ENCODE data around the gene C4orf36.

Gene C4orf36

DNA sequence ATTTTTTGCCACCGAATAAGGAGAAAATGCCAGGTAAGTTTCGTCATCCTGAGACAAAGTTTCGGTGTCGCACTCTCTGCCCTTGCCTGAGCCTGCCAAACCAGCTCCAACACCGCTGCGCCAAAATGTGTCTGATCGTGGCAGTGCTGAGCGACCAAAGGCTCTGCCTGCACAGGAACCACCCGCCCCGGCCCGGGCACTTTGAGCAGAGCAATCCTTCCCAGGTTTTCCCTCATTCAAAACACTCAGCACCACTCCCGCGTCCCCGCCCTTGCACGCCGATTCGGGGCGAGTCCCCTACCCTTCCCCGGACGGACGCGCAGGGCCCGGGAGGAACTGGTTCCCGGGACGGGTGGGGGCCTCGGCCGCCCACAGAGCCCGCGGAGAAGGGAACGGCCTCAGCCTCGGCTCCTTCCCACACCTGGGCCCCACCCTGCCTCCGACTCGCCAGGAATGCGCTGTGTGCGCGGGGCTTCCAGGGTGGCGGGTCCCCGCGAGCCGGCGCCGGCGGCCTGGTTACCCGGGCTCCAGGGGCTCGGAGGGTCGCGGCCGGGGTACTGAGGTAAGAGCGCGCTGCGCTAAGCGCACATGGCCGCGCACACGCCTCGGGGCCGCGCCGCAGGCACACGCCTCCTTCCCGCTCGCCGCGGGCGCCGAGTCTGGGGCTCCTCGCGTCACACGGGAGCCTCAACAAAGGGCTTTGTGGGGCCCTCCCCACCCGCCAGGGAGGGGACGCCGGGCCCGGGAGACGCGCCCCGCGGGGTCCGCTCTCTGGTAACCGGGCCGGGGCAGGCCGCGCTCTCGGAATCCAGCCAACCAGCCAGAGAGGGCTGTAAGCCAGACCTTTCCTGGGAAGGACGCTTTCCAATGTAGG, at the start of gene C4orf36:
Gene C4orf36, minus strand, starts transcription at position 661 of the 874 bp plus-strand sequence. CDS start 902 bp downstream, outside the sequence.
- DNase-seq = peak; percentile 56

DNA sequence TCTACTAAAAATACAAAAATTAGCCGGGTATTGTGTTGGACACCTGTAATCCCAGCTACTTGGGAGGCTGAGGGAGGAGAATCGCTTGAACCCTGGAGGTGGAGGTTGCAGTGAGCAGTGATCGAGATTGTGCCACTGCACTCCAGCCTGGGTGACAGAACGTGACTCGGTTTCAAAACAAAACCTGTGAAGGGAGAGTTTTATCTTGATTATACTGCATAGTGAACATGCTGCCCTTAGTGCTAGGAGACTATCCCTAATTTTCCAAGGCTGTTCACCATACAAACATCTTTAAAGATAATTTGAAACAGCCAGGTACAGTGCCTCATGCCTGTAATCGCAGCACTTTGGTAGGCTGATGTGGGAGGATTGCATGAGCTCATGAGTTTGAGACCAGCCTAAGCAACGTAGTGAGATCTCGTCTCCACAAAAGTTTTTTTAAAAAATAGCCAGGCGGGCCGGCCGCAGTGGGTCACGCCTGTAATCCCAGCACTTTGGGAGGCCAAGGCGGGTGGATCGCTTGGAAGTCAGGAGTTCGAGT, 48.8 kb upstream of the C4orf36 start:
- no peak for DNase-seq

- no peak for DNase-seq
These were observed 47.7 kb upstream of the C4orf36 start for GRCh38 chr4:86939729-86940575.

DNA sequence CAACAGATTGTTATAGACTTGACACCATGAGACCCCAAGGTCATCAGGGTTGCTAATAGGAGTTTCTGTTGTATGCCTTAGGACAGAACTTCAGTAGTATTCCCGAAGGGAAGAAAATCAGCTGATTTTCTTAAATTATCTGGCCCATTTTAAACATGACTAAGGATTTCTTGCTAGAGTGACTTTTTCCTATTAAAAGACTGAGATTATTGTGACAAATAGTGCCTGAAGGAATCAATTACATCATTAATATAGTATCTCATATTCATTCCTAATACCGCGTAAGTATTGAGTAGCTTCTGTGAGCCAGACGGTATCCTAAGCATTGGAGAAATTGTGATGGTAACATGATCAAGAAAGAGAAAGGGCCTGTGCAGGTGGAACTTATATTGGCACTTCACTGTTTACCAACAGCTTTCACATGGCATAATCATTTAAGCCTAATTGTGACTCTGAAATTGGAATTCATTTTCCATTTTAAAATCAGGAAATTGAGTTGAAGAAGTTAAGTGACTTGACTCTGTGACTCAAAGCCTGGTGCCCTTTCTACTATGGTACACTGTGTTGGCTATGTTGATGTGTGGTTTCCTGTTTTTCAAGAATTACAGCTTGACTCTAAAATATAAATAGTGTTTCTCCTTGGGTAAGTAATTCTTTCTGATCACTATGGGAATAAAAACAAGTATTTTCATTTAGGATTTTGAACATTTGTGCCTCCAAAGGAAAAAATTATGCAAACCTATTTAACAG, 46.7 kb upstream of the C4orf36 start:
- DNase-seq = no peak

GRCh38 chr4:86935853-86936733, 43.9 kb upstream of the C4orf36 start:
- peak; percentile 35 for DNase-seq

DNA sequence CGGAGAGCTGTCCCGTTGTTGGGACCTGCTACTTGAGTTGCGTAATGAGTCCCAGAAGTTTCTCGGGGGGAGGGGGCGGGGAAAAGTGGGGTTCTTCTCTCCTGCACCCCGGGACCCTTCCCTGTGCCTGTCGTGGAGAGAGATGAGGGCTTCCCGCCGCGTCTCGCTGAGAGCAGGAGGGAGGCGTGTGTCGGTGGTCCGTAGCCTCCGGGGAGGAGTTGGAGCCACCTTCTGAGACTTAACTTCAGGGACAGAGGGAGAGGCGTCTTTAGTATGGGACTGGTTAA, 43.3 kb upstream of the C4orf36 start:
- DNase-seq = no peak

GRCh38 chr4:86934771-86935565, 42.7 kb upstream of the C4orf36 start, which contains the start of gene AFF1:
Gene AFF1, plus strand, starts transcription at chr4:86935011. Its CDS starts 13,523 bp downstream, at chr4:86948534.
- DNase-seq = peak; percentile 64

GRCh38 chr4:86934147-86934770, 42.0 kb upstream of the C4orf36 start:
- DNase-seq = no peak

GRCh38 chr4:86928400-86929255, 36.4 kb upstream of the C4orf36 start:
- DNase-seq = no peak

DNA sequence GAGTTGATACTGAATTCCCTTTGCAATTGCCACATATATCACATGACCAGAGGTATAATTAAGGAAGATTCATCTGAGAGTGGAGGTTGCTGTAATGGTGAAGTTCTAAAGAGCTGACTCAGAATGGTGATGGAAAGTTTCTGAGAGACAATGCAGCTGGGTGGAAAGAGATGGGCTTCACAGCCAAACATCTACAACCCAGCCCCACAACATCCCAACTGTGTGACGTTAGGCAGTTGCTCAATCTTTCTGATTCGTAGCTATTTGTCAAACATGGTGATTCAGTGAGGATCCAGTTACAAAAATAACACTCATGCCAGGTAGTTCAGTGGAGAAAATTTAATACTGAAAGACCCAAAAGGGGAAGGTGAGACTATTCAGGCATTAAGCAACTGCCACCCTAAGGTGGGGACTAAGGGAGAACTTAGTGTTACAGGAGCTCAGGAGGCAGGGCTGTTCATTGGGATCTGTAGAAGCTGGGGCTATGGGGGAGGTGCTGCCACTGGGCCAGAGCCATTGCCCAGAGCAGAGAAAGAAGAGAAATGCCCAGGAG, 35.7 kb upstream of the C4orf36 start:
- DNase-seq = no peak

DNA sequence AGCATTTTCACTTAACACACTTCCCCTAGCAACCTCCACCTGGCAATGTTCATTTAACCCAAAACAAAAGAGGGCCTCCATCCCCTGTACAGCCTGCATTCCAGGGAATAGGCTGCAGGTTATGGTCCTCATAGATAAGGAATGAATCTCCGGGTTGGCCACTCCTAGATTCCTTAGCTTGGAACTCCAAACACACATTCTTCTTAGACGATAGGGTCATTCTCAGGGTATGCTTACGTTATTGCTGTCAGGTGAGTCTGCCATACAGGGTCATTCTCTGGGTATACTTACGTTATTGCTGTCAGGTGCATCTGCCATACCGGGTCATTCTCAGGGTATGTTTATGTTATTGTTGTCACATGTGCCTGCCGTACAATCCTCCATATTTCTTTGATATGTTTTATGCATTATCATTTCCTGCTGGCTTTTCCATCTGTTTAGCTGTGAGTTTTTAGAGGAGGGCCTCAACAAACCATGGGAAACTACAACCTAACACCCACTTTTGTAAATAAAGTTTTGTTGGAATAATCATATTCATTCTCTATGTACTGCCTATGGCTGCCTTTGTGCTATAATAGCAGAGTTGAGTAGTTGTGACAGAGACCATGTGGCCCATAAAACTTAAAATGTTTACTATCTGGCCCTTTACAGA, 34.3 kb upstream of the C4orf36 start:
- DNase-seq = no peak

GRCh38 chr4:86924811-86925210, 32.6 kb upstream of the C4orf36 start:
- DNase-seq = no peak

DNA sequence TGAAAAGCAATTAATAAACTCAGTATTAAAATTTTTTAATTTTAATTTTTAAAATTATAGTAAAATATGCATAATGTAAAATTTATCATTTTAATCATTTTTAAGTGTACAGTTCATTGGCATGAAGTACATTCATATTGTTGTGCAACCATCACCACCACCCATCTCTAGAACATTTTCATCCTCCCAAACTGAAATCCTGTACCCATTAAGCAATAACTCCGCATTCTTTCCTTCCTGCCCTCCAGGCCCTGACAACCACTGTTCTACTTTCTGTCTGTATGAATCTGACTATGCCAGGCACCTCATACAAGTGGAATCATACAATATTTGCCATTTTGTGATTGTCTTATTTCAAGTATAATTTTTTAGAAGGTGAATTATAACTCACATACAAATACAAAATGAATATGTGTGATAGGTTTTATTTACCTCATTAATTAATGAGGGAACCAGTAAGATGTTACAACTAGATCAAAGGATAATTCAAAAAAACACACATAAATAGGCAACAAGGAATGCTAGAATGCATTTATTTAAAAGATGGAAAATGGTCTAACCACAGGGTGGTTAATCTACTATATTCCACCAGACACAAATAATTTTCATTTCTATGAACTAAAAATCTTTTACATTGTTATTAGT, 29.5 kb upstream of the C4orf36 start:
- DNase-seq = no peak

GRCh38 chr4:86919561-86920223, 27.5 kb upstream of the C4orf36 start:
- DNase-seq = no peak

GRCh38 chr4:86918539-86919072, 26.4 kb upstream of the C4orf36 start:
- no peak for DNase-seq

DNA sequence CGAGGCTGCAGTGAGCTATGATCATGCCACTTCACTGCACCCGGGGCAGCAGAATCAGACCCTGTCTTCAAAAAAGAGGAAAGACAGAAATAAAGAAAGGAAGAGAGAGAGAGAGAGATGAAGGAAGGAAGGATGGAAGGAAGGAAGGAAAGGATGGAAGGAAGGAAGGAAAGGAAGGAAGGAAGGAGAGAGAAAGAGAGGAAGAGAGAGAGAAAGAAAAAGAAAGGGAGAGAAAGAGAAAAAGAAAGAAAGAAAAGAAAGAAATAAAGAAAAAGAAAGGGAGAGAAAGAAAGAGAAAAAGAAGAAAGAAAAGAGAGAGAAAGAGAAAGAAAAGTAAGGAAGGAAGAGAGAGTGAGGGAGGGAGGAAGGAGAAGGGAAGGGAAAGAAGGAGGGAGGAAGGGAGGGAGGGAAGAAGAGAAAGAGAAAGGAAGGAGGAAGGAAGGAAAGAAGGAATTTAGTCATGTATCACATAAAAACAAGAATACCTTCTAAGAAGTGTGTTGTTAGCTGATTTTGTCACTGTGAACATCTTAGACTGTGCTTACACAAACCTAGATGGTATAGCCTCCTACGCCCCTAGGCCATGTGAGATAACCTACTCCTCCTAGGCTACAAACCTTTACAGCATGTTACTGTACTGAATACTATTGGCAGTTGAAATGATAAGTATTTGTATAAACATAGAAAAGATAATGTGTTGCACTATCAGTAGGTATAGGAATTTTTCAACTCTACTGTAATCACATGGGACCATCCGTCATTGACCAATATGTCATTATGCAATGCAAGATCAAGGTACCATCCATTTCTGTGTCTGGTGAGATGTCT, 25.2 kb upstream of the C4orf36 start:
- no peak for DNase-seq
